Astrocyte of the spinal cord (primary cell): ENCODE results near the gene EPHA10.

ENCODE experiments used
- DNase-seq: peaks from one replicate; pipeline ENCODE4 v3.0.0; 2011; ENCODE audit warnings: low read depth, low spot score
- H3K4me3 ChIP-seq: 2 replicates; pipeline ENCODE4 v1.5.1; 2011; ENCODE audit warnings: low read depth, mild to moderate bottlenecking, low read length, moderate library complexity
- in situ Hi-C: cut with HindIII; loops from 2 replicates; pipeline ENCODE4 v1.10.0; 2017; ENCODE audit warnings: low sequenced_read_pairs
- TF ChIP-seq, protein P1 (sequence below): IDR thresholded peaks from 2 replicates; pipeline ENCODE4 v1.5.1; 2012; ENCODE audit warnings: low read depth, mild to moderate bottlenecking, low read length, inconsistent platforms

EPHA10 gene

DNA sequence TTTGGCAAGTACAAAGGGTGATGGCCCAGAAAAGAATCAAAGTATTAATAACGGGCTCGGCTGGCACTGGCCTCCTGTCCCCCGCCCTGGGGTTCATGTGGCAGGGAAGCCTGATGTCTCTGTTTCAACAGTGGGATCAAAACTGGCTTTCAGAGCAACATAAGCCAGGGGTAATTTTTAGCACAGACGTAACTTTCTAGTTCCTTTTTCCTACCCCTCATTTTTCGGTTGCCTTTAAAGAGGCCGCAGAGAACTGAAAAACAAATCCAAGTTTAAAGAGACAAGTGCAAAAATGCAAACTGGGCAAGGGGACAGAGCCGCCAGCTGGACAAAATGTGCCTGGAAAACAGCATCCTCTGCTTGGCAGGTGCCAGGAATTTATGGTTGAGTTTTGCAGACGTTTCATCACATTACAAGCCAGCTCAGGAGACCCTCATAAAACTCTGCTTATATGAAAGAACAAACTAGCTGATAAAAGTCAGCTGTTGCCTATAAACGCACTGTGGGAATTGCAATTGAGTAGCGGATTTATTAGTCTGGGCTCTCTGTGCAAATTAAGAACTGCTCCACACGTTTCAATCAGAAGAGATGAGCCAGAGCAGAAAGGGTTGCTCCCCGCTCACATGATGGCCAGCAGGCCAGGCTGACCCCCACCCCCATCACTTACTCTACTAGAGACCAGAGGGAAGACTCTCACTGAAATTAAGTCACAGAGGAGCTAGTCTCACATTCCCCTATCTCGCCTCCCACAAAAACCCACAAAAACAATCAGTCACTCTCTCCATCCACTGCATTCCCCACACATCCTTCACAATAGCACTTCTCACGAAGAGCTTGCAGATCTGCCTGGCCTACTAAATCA, 88.4 kb downstream of the EPHA10 start:
- in situ Hi-C loops, result no loop called here
- no peak overlapping the region for H3K4me3 ChIP-seq
- TF ChIP-seq, protein P1, sequence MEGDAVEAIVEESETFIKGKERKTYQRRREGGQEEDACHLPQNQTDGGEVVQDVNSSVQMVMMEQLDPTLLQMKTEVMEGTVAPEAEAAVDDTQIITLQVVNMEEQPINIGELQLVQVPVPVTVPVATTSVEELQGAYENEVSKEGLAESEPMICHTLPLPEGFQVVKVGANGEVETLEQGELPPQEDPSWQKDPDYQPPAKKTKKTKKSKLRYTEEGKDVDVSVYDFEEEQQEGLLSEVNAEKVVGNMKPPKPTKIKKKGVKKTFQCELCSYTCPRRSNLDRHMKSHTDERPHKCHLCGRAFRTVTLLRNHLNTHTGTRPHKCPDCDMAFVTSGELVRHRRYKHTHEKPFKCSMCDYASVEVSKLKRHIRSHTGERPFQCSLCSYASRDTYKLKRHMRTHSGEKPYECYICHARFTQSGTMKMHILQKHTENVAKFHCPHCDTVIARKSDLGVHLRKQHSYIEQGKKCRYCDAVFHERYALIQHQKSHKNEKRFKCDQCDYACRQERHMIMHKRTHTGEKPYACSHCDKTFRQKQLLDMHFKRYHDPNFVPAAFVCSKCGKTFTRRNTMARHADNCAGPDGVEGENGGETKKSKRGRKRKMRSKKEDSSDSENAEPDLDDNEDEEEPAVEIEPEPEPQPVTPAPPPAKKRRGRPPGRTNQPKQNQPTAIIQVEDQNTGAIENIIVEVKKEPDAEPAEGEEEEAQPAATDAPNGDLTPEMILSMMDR, result no peak
- DNase-seq, result no peak

DNA sequence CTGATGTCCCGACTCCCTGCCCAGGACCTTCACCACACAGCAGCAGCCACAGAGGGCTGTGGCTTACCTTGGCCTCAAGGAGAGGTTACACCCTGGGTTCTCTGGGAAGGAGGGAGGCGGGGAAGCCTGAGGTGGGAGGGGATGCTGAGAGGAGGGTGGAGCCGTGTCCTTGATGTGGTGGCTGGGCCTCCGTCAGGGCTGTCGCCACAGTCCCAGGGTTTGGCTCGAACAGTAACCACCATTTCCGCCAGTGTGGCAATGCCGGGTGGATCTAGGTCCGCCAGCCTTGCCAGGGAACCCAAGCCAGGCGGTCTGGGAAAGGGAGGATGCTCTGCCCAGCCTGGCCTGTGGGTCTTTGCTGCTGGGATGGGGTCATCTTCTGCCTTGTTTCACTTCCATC, 91.0 kb downstream of the EPHA10 start:
- no peak for DNase-seq
- no peak overlapping the region for H3K4me3 ChIP-seq
- in situ Hi-C loops, result no loop called here
- TF ChIP-seq, protein P1, result no peak

DNA sequence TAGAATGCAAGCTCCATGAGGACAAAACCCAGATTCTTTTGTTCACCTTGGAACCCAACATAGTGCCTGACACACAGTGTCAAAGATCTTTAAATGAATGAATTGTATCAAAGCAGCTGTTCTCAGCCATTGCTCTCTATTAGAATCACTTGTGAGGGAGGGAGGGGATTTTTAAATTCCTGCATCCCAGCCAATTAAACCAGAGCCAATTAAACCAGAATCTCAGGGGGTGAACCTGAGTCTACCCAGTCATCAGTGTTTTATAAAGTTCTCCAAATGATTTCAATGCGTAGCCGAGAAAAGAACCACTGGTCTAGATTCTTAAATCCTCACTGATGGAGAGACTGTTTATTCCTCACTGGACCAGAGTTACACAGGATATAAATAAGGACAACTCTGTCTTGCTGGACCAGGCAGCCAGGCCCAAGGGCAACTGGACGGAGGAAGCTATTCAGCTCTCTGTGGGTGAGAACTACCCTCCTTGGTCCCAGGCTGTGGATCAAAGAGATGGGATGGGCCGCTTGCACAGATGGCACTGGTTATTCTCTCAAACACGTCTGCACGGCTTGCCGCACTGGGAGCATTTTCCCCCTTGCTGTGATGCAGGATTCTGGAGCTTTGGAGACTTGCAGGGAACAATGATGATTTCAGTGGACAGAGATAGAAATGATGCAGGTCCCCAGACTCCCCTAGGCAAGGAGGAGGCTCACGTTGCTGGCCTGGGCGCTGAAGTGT, 92.6 kb downstream of the EPHA10 start:
- in situ Hi-C loops, result no loop called here
- no peak overlapping the region for H3K4me3 ChIP-seq
- DNase-seq, result no peak
- TF ChIP-seq, protein P1, result no peak

DNA sequence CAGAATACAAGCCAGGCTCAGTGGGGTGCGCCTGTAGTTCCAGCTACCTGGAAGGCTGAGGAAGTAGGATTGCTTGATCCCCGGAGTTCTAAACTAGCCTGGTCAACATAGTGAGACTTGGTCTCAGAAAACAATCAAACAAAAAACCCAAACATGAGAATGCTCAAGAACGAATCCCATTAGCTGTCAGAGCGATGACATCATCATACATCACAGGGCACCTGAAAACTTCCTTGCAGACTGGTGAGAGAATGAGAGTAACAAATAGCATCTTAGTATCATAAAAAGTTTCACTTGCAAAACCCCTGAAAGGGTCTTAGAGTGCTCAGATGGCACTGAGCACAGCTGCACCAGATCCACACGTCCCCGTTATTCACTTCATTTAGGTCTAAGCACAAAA, 93.7 kb downstream of the EPHA10 start:
- DNase-seq, result no peak
- TF ChIP-seq, protein P1, result no peak
- in situ Hi-C loops, result no loop called here
- no peak overlapping the region for H3K4me3 ChIP-seq

DNA sequence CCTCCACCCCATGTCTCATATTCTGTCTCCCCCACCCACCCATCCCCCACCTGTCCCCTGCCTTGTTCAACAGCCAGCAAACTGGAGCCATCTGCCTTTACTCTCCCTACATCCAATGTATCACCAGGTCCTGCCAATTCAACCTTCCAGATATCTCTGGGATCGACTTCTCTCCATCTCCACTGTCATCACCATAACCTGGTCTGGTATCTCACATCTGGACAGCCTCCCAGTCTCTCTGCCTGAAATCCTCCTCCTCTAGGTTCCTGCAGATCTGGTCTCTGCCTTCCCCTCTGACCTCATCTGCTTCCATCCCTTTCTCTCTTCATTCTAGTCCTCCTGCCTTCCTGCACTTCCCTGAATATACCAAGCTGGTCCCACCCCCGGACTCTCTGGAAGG, 94.8 kb downstream of the EPHA10 start:
- TF ChIP-seq, protein P1, result no peak
- in situ Hi-C loops, result no loop called here
- DNase-seq, result no peak
- no peak overlapping the region for H3K4me3 ChIP-seq

DNA sequence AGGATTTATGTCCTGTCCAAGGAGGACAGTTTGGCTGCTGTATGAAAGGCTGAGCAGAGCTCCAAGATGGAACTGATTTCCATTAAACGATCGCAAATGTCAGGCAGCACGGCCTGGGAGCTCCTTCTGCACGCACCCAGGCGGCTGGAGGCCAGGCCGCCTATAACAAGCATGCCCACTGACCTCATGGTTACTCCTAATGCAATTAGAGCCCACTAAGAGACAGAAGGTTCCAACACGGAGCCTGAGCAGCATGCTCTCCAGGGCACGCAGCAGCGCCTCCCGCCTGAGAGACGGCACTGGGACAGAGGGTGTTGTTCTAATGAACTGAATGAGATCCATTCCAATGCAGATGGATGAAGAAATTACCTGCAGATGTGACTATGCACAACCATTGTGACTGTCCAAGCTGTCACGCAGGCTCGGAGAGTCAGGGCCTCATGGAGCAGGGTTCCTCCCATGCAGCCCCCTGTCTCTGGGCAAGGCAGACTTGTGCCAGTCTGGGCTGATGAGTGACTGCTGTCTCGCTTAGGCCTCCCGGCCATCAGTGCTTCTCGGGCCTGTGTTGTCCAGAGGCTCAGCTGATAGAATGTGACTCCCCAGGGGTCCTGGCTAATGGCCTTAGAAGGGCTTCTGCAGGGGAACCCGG, 97.8 kb downstream of the EPHA10 start:
- TF ChIP-seq, protein P1, result no peak
- in situ Hi-C loops, result no loop called here
- DNase-seq, result no peak
- no peak overlapping the region for H3K4me3 ChIP-seq
